Measurements from ENCODE around the gene MISP3.

The MISP3 gene

GRCh38 chr19:14088634-14089411, 16.2 kb downstream of the MISP3 start:
- H3K36me3 ChIP-seq (ENCODE audit: insufficient read depth, low read depth, low read length), result peaks cover 16% of the 10 kb centered on the region
- peak overlapping the region; percentile 60 for H3K4me3 ChIP-seq (ENCODE audit: low read length)
- H3K9ac ChIP-seq (ENCODE audit: low read depth, low read length), result peak overlapping the region; percentile 10; the same call in 1 of the 2 replicates
- peaks cover 5% of the 10 kb centered on the region; the same call in 1 of the 2 replicates for H3K9me3 ChIP-seq (ENCODE audit: insufficient read depth, low read depth, low read length)
- no peaks in the 10 kb centered on the region; the same call in 1 of the 2 replicates for H3K4me1 ChIP-seq (ENCODE audit: insufficient read depth, low read length)
- H3K27me3 ChIP-seq (ENCODE audit: insufficient read depth, low read length), result peaks cover 25% of the 10 kb centered on the region
- H3K27ac ChIP-seq (ENCODE audit: low read length), result no peak overlapping the region

- peak overlapping the region; percentile 10; the same call in 1 of the 2 replicates for H3K9ac ChIP-seq (ENCODE audit: low read depth, low read length)
- peaks cover 16% of the 10 kb centered on the region for H3K36me3 ChIP-seq (ENCODE audit: insufficient read depth, low read depth, low read length)
- H3K27me3 ChIP-seq (ENCODE audit: insufficient read depth, low read length), result peaks cover 25% of the 10 kb centered on the region
- H3K9me3 ChIP-seq (ENCODE audit: insufficient read depth, low read depth, low read length), result peaks cover 5% of the 10 kb centered on the region; the same call in 1 of the 2 replicates
- H3K4me3 ChIP-seq (ENCODE audit: low read length), result peak overlapping the region; percentile 60
- no peaks in the 10 kb centered on the region; the same call in 1 of the 2 replicates for H3K4me1 ChIP-seq (ENCODE audit: insufficient read depth, low read length)
- no peak overlapping the region for H3K27ac ChIP-seq (ENCODE audit: low read length)
These were observed 16.8 kb downstream of the MISP3 start for GRCh38 chr19:14089412-14089661.

- H3K4me3 ChIP-seq (ENCODE audit: low read length), result peak overlapping the region; percentile 60
- peaks cover 25% of the 10 kb centered on the region for H3K27me3 ChIP-seq (ENCODE audit: insufficient read depth, low read length)
- no peak overlapping the region for H3K27ac ChIP-seq (ENCODE audit: low read length)
- H3K4me1 ChIP-seq (ENCODE audit: insufficient read depth, low read length), result no peaks in the 10 kb centered on the region; the same call in 1 of the 2 replicates
- H3K36me3 ChIP-seq (ENCODE audit: insufficient read depth, low read depth, low read length), result peaks cover 16% of the 10 kb centered on the region
- peaks cover 5% of the 10 kb centered on the region; the same call in 1 of the 2 replicates for H3K9me3 ChIP-seq (ENCODE audit: insufficient read depth, low read depth, low read length)
- H3K9ac ChIP-seq (ENCODE audit: low read depth, low read length), result peak overlapping the region; percentile 10; the same call in 1 of the 2 replicates
These were observed 17.3 kb downstream of the MISP3 start for GRCh38 chr19:14089662-14090508.

- Histone ChIP-seq H3K27me3 (ENCODE audit: insufficient read depth, low read length) (peaks cover 25% of the 10 kb centered on the region), H3K9ac (ENCODE audit: low read depth, low read length) (peak within 1 kb of the TSS; percentile 68; the same call in 1 of the 2 replicates), H3K9me3 (ENCODE audit: insufficient read depth, low read depth, low read length) (peaks cover 5% of the 10 kb centered on the region; the same call in 1 of the 2 replicates), H3K4me3 (ENCODE audit: low read length) (peak within 1 kb of the TSS; percentile 85), H3K36me3 (ENCODE audit: insufficient read depth, low read depth, low read length) (peaks cover 16% of the 10 kb centered on the region), H3K4me1 (ENCODE audit: insufficient read depth, low read length) (no peaks in the 10 kb centered on the region; the same call in 1 of the 2 replicates), H3K27ac (ENCODE audit: low read length) (no peak within 1 kb of the TSS)
These were observed 18.0 kb downstream of the MISP3 start, which contains the start of gene SAMD1 for GRCh38 chr19:14090509-14091080. Gene SAMD1 (minus strand): TSS chr19:14090751.

GRCh38 chr19:14091081-14091812, 18.7 kb downstream of the MISP3 start:
- no peak overlapping the region for H3K27ac ChIP-seq (ENCODE audit: low read length)

GRCh38 chr19:14091813-14092462, 19.4 kb downstream of the MISP3 start:
- peaks cover 5% of the 10 kb centered on the region; the same call in 1 of the 2 replicates for H3K9me3 ChIP-seq (ENCODE audit: insufficient read depth, low read depth, low read length)
- H3K9ac ChIP-seq (ENCODE audit: low read depth, low read length), result no peak overlapping the region; the same call in 1 of the 2 replicates
- H3K4me3 ChIP-seq (ENCODE audit: low read length), result peak overlapping the region; percentile 85; the same call in 1 of the 2 replicates
- H3K4me1 ChIP-seq (ENCODE audit: insufficient read depth, low read length), result no peaks in the 10 kb centered on the region
- peaks cover 15% of the 10 kb centered on the region for H3K27me3 ChIP-seq (ENCODE audit: insufficient read depth, low read length)
- no peak overlapping the region for H3K27ac ChIP-seq (ENCODE audit: low read length)
- peaks cover 16% of the 10 kb centered on the region for H3K36me3 ChIP-seq (ENCODE audit: insufficient read depth, low read depth, low read length)

More at GRCh38 chr19:14091081-14091812, 18.7 kb downstream of the MISP3 start:
- peaks cover 16% of the 10 kb centered on the region for H3K36me3 ChIP-seq (ENCODE audit: insufficient read depth, low read depth, low read length)
- H3K27me3 ChIP-seq (ENCODE audit: insufficient read depth, low read length), result peaks cover 18% of the 10 kb centered on the region
- peaks cover 5% of the 10 kb centered on the region; the same call in 1 of the 2 replicates for H3K9me3 ChIP-seq (ENCODE audit: insufficient read depth, low read depth, low read length)
- H3K4me1 ChIP-seq (ENCODE audit: insufficient read depth, low read length), result no peaks in the 10 kb centered on the region
- peak overlapping the region; percentile 85 for H3K4me3 ChIP-seq (ENCODE audit: low read length)
- peak overlapping the region; percentile 68; the same call in 1 of the 2 replicates for H3K9ac ChIP-seq (ENCODE audit: low read depth, low read length)

GRCh38 chr19:14093117-14093823, 20.7 kb downstream of the MISP3 start:
- Histone ChIP-seq H3K36me3 (ENCODE audit: insufficient read depth, low read depth, low read length) (peaks cover 6% of the 10 kb centered on the region), H3K9ac (ENCODE audit: low read depth, low read length) (no peak overlapping the region), H3K9me3 (ENCODE audit: insufficient read depth, low read depth, low read length) (peaks cover 5% of the 10 kb centered on the region; the same call in 1 of the 2 replicates), H3K4me3 (ENCODE audit: low read length) (no peak overlapping the region; the same call in 1 of the 2 replicates), H3K4me1 (ENCODE audit: insufficient read depth, low read length) (no peaks in the 10 kb centered on the region), H3K27ac (ENCODE audit: low read length) (no peak overlapping the region), H3K27me3 (ENCODE audit: insufficient read depth, low read length) (peaks cover 15% of the 10 kb centered on the region)

GRCh38 chr19:14094854-14095253, 22.3 kb downstream of the MISP3 start:
- no peaks in the 10 kb centered on the region for H3K4me1 ChIP-seq (ENCODE audit: insufficient read depth, low read length)
- H3K4me3 ChIP-seq (ENCODE audit: low read length), result no peak overlapping the region
- H3K36me3 ChIP-seq (ENCODE audit: insufficient read depth, low read depth, low read length), result no peaks in the 10 kb centered on the region; the same call in 1 of the 2 replicates
- H3K27ac ChIP-seq (ENCODE audit: low read length), result no peak overlapping the region
- H3K9me3 ChIP-seq (ENCODE audit: insufficient read depth, low read depth, low read length), result peaks cover 5% of the 10 kb centered on the region; the same call in 1 of the 2 replicates
- H3K9ac ChIP-seq (ENCODE audit: low read depth, low read length), result no peak overlapping the region
- peaks cover 4% of the 10 kb centered on the region; the same call in 1 of the 2 replicates for H3K27me3 ChIP-seq (ENCODE audit: insufficient read depth, low read length)

- Histone ChIP-seq H3K4me3 (ENCODE audit: low read length) (no peak overlapping the region), H3K9me3 (ENCODE audit: insufficient read depth, low read depth, low read length) (peaks cover 5% of the 10 kb centered on the region; the same call in 1 of the 2 replicates), H3K9ac (ENCODE audit: low read depth, low read length) (no peak overlapping the region), H3K27me3 (ENCODE audit: insufficient read depth, low read length) (peaks cover 4% of the 10 kb centered on the region; the same call in 1 of the 2 replicates), H3K36me3 (ENCODE audit: insufficient read depth, low read depth, low read length) (peaks cover 6% of the 10 kb centered on the region; the same call in 1 of the 2 replicates), H3K27ac (ENCODE audit: low read length) (no peak overlapping the region), H3K4me1 (ENCODE audit: insufficient read depth, low read length) (no peaks in the 10 kb centered on the region)
These were observed 23.8 kb downstream of the MISP3 start for GRCh38 chr19:14096272-14096992.

Data from iPS-20b (cell line).